ENCODE measurements around the gene GBGT1.

DNA sequence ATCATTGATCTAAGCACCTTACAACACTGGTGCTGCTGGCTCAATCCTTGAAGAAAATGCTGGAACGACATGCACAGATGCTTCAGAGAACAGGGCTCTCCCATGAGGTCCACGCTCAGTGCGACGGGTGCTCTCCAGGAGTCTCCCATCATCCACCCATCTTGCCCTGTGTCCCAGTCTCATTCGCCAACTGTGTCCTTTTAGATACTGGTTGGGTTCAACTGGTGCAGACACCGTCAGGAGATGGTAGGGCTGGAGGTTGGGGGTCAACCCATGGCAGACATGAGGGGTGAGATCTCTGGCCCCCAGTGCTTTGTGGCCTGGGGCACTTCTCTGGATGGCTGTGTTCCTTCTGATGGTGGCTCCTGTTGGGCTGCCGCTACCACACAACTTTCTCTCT lies 46.9 kb upstream of the GBGT1 start:
- TF ChIP-seq, protein P1, sequence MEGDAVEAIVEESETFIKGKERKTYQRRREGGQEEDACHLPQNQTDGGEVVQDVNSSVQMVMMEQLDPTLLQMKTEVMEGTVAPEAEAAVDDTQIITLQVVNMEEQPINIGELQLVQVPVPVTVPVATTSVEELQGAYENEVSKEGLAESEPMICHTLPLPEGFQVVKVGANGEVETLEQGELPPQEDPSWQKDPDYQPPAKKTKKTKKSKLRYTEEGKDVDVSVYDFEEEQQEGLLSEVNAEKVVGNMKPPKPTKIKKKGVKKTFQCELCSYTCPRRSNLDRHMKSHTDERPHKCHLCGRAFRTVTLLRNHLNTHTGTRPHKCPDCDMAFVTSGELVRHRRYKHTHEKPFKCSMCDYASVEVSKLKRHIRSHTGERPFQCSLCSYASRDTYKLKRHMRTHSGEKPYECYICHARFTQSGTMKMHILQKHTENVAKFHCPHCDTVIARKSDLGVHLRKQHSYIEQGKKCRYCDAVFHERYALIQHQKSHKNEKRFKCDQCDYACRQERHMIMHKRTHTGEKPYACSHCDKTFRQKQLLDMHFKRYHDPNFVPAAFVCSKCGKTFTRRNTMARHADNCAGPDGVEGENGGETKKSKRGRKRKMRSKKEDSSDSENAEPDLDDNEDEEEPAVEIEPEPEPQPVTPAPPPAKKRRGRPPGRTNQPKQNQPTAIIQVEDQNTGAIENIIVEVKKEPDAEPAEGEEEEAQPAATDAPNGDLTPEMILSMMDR (IDR thresholded peaks at IDR 0.05), result no peak
- TF ChIP-seq EP300 (IDR thresholded peaks at IDR 0.05; ENCODE audit: borderline replicate concordance in 1 of 2, low read depth in 1 of 2, low read length in 1 of 2) (no peak), GABPA (IDR thresholded peaks at IDR 0.05; ENCODE audit: low read depth) (no peak), RAD21 (IDR thresholded peaks at IDR 0.05; ENCODE audit: low read length) (no peak), POLR2AphosphoS5 (IDR thresholded peaks at IDR 0.05; ENCODE audit: low read depth, low read length) (no peak), FOXM1 (IDR thresholded peaks at IDR 0.05; ENCODE audit: low read depth) (no peak)
- TF ChIP-seq, protein P2, sequence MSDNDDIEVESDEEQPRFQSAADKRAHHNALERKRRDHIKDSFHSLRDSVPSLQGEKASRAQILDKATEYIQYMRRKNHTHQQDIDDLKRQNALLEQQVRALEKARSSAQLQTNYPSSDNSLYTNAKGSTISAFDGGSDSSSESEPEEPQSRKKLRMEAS (IDR thresholded peaks at IDR 0.05; ENCODE audit: low read depth), result no peak
